ENCODE results near the gene ZMYM4.
"Not testable (repeated sequence)": the region's sequence is repeated elsewhere in the genome, so short reads cannot be mapped to it uniquely, and the experiment has no call there.

The ZMYM4 gene

DNA sequence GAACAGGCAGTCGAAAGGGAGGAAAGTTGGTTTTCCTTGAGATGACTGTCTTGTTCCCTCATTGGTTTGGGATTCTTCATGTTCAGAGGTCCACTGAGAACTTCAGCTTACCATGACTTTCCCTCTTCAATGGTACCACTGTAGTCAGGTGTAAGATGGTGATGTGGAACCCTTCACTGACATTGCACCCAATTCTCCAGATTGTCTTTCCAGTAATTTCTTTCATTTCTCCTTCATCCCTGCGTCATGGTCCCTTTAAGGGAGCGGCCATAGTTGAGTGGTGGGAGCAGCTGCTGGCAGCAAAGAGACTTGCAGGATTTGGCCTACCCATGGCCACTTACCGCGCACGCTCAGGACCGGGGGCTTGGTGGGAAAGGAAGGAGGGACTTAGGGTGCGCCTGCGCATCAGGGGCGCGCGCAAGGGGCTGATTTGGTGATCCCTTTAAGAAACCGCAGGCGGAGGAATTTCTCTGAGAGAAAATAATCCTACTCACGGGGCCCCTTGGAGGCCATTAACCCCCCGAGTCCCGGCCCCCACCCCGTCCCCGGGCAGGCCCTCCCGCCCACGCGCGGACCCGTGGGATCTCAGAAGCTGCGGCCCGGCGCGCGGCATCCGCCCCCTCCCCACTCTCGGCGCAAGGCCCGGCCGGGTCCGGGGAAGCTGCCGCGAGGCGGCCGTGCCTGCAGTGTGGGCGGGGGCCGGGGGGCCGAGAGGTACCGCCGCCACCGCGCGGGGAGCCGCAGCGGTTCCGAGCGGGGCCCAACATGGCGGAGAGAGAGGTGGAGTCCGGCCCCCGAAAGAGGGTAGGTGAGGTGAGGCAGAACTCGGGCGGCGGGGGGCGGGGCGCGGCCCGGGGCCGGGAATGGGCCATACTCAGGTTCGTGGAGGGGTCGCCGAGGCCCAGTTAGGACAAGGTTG lies at the start of gene ZMYM4:
Gene ZMYM4, plus strand, starts transcription at position 428 of the 919 bp plus-strand sequence. Its CDS starts 338 bp downstream, at position 766.
- peak; percentile 95 for DNase-seq

DNA sequence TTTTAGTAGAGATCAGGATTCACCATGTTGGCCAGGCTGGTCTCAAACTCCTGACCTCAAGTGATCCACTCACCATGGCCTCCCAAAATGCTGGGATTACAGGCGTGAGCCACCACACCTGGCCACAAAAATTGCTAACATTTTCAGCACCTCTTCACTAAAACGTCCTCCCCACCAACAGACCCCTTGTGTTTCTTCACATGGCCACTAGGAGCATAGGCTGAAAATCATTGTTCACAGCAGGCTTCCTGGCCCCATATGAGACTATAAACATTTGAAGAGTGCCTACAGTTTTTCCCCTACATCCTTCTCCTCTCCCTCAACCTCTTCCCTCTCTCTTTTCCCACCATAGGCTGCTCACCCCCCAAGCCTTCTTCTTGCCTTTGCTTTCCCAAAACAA lies 47.5 kb upstream of the ZMYM4 start:
- peak; percentile 37 for DNase-seq

DNA sequence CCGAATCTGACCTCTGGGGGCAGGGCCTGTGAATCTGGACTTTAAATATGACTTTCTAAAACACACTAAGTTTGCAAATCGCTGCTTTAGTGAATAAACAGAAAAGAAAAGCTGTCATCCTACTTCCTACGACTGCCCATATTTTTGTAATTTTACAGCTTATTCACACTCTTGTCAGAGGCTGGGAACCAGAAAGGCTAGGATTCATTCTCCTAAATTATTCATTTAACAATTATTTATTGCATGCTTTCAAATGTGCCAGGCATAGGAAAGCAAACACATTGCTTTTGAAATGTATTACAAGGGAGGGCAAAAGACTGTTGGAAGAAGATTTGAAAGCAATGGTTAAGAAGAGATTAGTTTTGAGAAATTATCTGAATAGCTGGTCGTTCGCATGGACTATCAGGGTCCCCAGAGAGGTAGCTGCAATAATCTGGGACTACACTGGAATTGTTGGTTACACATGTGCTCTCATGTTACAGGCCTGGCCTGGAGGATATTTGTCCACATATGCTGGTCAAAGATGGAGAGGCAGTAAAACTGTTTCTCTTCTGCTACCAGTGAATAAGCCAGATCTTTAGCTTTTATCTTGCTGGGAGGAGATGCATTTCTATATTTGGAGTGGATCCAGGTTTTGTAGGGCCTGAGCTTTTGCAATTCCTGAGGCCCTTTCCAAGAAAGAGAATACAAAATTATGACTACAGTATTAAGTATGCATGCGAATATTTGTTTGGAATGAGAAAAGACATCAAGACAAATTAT lies 46.0 kb upstream of the ZMYM4 start:
- no peak for DNase-seq

DNA sequence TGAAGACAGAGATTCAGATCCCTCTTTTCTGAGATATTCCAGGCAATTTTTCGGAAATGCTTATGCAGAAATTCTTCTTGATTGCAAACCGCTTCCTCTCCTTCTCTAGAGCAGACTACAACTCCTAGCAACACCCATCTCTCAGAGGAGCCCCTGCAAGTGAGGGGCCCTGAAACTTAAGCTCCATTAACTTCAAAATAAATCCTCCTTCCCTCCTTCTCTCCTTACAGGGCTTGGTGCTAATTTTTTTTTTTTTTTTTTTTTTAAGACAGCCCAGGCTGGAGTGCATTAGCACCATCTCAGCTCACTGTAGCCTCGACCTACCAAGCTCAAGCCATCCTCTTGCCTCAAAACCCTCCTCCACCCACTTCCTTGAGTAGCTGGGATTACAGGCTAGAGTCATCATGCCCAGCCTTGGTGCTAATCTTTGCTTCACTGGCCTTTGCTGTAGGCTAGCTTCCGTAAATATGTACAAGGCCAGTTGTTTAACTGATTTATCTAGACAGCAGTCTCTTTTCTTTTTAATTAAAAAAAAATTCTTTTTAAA lies 45.4 kb upstream of the ZMYM4 start:
- DNase-seq = no peak

DNA sequence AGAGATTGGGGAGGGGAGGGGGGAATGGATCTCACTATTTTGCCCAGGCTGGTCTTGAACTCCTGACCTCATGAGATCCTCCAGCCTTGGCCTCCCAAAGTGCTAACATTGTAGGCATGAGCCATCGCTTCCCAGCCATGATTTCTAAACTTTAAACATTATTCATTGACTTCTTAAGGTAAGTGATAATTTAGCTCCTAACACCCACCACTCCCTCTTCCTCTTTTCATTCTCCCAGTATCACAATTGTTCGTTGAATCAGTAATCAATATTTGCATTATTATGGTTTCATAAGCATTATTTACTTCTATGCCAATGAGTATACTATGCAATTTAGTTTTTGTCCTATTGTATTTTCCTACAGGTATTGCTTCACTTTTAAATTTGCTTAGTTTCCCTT lies 42.0 kb upstream of the ZMYM4 start:
- no peak for DNase-seq

DNA sequence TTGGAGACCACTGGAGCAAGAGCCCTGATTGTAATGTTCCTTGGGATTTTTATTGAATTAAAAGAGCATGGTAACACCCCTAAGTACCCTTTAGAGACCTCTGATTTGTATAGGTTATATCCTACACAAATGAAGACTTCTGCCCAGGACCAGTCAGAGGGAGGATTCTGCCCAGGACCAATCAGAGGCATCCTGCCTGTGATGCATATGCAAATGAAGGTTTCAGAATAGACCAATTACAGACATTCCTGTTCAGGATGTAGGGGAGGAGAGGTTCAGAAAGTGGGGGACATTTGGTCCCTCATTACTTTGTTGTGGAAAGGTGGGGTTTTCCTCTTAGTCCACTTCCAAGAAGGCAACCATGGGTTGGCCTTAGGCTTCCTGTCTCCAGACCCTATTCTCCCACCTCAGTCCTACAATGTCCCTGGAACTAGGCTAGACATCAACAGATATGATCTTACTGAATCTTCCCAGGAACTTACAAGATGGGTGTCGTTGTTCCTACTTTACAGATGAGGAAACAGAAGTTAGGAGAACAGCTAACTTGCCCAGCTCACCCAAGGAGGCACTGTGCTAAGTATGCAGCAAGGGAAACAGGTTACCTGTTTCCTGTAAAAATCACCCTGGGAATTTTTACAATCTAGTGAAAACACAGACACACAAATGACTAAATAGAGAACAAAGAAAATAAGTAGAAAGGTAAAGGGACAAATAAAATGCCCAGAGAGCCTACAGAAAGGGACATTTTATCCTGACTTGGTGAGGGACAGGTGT lies 38.7 kb upstream of the ZMYM4 start:
- no peak for DNase-seq

DNA sequence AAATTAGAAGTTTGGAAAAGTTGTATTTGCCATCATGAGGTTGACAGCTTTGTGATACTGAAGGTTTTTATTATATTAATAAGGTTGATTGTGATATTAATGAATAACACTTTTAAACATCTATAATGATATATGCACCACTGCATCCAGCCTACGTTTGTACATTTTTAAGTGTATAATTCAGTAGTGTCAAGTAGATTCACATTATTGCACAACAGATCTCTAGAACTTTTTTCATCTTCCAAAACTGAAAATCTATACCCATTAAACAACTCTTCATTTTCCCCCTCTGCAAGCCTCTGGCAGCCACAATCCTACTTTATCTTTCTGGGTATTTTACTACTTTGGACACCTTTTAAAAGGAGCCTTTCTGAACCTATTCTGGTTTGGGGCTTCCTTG lies 37.2 kb upstream of the ZMYM4 start:
- no peak for DNase-seq

DNA sequence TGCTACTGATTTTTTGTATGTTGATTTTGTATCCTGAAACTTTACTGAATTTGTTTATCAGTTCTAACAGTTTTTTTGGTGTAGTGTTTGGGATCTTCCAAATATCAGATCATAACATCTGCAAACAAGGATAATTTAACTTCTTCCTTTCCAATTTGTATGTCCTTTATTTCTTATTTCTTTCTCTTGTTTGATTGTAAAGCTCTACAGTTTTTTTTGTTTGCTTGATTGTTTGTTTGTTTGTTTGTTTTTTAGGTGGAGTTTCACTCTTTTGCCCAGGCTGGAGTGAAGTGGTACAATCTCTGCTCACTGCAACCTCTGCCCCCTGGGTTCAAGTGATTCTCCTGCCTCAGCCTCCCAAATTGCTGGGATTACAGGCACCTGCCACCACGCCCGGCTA lies 31.7 kb upstream of the ZMYM4 start:
- not testable (repeated sequence) for DNase-seq

DNA sequence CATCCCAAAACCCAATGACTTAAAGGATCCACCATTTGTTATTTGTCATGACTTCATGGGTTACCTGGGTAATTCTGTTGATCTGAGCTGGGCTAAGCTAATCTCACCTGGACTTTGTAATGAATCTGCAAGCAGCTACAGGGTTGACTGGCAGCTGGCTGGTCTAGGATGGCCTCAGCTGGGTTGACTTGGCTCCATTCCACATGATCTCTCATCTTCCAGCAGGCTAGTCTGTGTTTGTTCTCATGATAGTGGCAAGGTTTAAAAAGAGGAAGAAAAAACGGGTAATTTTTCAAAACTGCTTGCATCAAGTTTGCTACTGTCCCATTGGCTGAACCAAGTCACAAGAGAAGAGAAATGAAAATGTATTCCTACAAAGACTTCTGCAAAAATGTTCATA lies 24.8 kb upstream of the ZMYM4 start:
- DNase-seq = no peak

DNA sequence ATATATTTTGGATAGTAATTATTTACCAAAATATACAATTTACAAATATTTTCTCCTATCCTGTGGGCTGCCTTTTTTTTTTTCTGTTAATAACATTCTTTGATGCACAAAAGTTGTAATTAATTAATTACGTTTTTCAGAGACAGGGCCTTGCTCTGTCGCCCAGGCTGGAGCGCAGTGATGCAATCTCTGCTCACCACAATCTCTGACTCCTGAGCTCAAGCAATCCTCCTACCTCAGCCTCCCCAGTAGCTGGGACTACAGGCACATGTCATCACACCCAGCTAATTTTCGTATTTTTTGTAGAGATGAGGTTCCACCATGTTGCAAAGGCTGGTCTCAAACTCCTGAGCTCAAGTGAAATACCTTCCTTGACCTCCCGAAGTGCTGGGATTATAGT lies 21.3 kb upstream of the ZMYM4 start:
- no peak for DNase-seq

DNA sequence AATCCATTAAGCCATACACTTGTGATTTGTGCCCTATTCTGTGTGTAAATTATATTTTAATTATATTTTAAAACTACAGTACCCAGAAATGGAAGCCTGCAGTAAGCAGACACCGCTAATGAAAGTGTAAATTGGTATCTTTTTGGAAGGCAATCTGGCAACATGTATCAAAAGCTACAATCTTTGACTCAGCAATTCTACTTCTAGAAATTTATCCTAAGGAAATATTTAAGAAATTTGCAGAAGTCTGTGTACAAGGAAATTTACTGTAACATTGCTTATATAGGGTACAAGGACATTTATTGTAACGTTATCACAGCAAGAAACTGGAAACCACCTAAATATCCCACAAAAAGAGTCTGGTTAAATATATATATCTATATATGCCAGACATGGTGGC lies 14.6 kb upstream of the ZMYM4 start:
- DNase-seq = no peak

DNA sequence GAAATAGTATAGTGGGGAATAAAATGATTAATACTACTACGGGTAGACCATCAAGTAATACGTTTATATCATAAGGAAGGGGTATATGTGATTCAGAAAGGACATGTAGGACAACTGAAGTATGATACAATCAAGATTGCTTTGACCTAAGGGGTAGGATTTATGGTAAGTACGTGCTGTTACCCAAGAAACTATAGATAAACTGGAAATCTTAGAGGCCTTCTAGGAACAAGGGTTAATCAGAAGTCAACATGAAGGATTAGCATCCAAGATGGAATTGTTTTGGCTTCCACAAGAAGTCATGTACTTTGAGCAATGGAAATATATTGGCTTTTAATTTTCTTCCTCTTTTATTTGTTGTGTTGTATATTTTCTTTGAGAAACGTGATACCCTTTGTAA lies 13.2 kb upstream of the ZMYM4 start:
- no peak for DNase-seq

DNA sequence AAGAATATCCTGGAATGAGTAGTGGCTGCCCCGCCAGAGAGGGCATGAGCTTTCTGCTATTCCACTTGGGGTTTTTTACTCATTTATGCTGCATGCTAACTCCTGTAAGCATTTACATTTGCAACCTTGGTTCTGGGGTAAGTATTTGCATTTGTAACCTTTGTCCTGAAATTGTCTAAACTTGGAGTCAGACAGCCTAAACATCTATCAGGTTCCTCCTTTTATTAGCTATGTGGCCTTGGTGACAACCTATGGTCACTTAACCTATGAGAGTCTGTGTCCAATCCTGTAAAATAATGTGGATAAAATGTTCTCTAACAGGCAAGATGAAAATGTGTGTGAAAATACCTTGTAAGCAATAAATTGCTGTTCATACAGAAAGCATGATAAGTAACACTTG lies 8.9 kb upstream of the ZMYM4 start:
- no peak for DNase-seq

DNA sequence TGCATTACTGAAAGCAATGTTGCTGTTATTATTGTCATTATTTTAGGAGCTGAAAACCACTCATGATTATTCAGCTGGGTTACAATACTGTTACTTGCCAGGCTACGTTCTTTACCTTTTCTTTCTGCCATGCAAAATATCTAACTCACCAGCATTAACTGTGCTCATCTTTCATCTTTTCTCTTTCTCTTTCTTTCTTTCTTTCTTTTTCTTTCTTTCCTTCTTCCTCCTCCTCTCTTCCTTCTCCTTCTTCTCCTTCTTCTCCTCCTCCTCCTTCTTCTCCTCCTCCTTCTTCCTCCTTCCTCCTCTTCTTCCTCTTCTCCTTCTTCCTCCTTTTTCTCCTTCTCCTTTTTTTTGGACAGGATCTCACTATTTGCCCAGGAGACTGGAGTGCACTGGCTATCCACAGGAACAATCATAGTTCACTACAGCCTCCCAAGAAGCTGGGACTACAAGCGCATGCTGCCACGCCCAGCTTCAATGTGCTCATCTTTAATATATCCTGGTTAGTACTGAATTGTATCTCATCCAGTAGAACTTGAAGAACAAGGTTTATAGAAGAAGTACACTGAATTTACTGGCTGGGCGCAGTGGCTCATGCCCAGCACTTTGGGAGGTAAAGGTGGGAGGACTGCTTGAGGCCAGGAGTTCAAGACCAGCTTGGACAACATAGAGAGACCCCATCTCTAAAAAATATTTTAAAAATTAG lies 6.9 kb upstream of the ZMYM4 start:
- DNase-seq = no peak

DNA sequence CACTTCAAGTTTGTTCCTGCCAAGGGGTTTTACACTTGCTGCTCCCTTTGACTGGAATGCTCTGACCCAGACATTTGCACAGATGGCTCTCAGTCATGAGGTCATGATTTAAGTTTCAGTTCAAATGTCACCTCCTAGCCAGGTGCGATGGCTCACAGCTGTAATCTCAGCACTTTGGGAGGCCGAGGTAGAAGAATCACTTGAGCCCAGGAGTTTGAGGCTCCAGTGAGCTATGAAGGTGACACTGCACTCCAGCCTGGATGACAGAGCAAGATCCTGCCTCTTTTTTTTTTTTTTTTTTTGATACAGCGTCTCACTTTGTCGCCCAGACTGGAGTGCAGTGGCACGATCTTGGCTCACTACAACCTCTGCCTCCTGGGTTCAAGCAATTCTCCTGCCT lies 4.5 kb upstream of the ZMYM4 start:
- DNase-seq = no peak

DNA sequence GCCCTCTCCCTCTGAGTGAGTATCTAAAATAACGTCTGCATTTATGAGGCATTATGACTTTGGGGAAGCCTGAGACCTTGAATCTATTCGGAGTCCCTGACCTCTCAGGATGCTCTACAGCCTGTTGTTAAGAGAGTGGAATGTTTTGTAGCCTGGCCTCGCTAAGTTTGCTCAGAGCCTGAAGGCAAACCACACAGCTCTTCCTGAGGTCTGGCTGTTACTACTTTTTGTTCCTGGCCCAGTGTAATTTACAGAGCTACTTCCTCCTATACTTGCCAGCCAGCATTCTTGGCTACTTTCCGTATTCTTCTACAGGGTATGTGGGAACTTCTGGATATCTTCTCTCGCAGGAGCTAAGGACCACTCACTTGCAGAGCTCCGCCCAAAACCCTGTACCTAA lies 3.6 kb upstream of the ZMYM4 start:
- DNase-seq = no peak

DNA sequence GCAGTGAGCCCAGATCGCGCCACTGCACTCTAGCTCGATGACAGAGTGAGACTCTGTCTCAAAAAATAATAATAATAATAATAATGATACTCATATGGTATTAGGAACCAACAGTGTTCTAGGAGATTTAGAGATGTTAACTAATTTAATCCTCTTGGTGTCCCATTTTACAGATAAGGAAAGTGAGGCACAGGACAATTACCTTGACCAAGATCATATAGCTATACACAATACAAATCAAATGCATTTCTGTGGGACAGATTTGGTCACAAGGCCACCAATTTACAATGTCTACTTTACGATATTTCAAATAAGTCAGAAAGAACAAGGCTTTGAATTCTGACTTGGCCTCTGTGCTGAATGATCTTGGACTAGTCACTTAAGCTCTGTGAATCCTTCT lies 2.2 kb upstream of the ZMYM4 start:
- DNase-seq = no peak

DNA sequence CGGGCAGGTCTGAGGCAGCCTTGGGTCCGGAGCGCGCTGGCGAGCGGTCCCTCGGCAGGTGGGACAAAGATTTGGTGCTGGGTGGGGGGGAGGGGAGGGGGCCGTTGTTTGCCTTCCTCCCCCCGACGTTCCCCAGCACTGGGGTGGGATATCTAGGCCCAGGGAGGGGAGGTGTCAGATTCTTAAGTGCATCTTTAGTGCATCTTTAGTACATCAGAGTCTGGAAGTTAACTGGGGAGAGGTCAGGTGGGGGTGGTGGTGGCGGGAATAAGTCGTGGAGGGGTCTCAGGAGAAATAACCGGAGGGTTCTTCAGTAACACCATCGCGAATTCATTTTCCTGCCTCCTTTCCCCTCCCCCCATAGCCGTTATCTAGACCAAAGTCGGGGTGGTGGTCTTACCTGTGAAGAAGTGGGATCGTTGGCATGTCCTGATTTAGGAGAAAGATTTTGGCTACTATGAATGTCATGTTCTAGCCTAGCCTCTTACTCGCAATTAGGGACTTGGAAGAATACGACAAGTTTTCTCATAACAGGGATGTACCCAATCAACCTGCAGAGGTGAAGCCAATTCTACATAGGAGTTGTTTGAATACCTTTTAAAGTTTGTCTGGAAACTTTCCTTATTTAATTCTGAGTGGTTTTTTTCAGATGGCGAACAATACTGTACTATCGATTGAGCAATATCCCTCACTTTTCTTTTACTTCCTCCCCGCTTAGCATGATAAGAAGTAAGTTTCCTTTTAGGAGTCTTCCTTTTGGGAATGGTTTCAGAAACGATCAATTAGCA lies 886 bp downstream of the ZMYM4 start:
- DNase-seq = no peak

DNA sequence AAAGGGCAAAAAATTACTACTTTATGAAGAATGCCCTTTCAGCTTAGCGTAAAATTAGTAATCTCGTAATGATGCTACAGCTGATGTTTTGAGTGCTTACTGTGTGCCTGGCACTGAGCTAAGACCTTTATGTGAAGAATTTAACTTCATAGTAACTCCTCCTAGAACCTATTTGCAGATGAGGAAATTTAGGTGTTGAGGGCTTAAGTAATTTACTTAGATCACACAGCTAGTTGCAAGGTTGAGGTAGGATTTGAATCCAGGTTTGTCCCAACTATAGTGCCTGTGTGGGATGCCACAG lies 1.4 kb downstream of the ZMYM4 start:
- no peak for DNase-seq

DNA sequence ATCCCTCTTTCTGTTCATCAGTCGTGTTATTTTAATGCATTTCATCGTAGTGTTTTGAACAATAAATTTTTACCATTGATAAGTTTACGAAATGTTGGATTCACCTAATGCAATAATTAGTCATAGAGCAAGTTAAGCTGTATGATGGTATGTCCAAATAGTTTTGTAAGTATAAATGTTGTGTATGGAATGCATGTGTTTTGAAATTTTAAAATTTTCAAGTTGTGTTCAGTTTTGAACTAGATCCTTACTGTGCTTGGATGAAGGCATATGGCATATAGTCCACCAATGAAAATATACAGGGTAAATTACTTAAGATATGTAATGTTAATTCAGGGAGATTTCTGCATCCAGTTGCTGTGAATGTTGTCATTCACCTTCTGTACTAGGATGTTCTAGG lies 2.3 kb downstream of the ZMYM4 start:
- no peak for DNase-seq

DNA sequence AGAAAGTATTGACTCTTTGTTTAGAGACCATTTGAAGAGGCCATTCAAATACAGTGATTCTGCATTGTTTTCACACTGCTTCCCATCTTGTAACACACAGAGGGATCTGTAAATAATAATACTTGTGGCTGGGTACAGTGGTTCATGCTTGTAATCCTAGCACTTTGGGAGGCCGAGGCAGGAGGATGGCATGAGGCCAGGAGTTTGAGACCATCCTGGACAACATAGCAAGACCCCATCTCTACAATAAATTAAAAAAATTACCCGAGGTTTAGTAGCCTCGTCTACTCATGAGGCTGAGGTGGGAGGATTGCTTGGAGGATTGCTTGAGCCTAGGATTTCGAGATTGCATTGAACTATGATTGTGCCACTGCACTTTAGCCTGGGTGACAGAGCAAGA lies 5.7 kb downstream of the ZMYM4 start:
- DNase-seq = no peak
